ENCODE results near the gene CYTH2. TPM values are rescaled to one million over a fixed set of nuclear protein-coding genes. Genes with fewer than 3 reads are reported as not detected.
A peak's percentile ranks its signal among the peaks of the same experiment; 100 is the strongest.
"Not testable (repeated sequence)": the region's sequence is repeated elsewhere in the genome, so short reads cannot be mapped to it uniquely, and the experiment has no call there.

The CYTH2 gene
- total and polyA plus RNA-seq, 9 of the 15 experiments (the other 6 are each of a cell fraction or from before 2014, with no cell fraction given) = 1.8 to 45.2 (median 23.8) TPM

GRCh38 chr19:48486706-48487105, 17.5 kb downstream of the CYTH2 start:
- H2AFZ ChIP-seq (ENCODE audit: low read depth, low read length); in situ Hi-C loops (cut with MboI); H3K9me1 ChIP-seq (ENCODE audit: control insufficient read depth, insufficient read depth, low read length); intact Hi-C loops (cut with micrococcal nuclease); ATAC-seq; H4K20me1 ChIP-seq (replicated peaks; ENCODE audit: control insufficient read depth, insufficient read depth, low read length); BruUV-seq (replicated peaks); H3K9me3 ChIP-seq (replicated peaks; ENCODE audit: control insufficient read depth, insufficient read depth, low read depth, low read length); H3K9ac ChIP-seq (ENCODE audit: insufficient read depth in 1 of 2, low read depth in 2 of 2, low read length in 2 of 2); H3K36me3 ChIP-seq (ENCODE audit: control insufficient read depth, insufficient read depth, low read length); H3K27ac ChIP-seq (ENCODE audit: extremely low read depth, low read depth, low read length); CTCF ChIA-PET (ENCODE audit: low intra/inter-chr PET ratio); DNase-seq (ENCODE audit: extremely low read depth in 1 of 4, low spot score in 3 of 4); FAIRE-seq; H3K4me2 ChIP-seq (ENCODE audit: insufficient read depth, low read length); H3K4me3 ChIP-seq; H3K27me3 ChIP-seq (ENCODE audit: control insufficient read depth in 2 of 2, insufficient read depth in 2 of 2, low read length in 2 of 2); H3K79me2 ChIP-seq (ENCODE audit: control insufficient read depth, insufficient read depth, low read length): not testable (repeated sequence)
- POLR2A ChIA-PET = interaction anchor here (0.7 kb wide), 1 partner anchor 146 kb away, joined by 3 read pairs; no protein-coding TSS in a partner anchor
- 79% methylated on average over 6 of the region's 10 CpGs for WGBS (ENCODE audit: insufficient coverage, low coverage, missing lambda C conversion rate)
- 0 out of 2 replicates have a peak, but pooled peaks have one; percentile 1 for TF ChIP-seq ZNF121 (CRISPR knock-in tag; conservative IDR thresholded peaks at IDR 0.05)
- H3K4me1 ChIP-seq (replicated peaks in 1 of 2; ENCODE audit: control insufficient read depth in 2 of 2, insufficient read depth in 2 of 2, low read length in 2 of 2) = peaks cover 17 to 27% of the 10 kb centered on the region in 2 experiments

- TF ChIP-seq POLR2AphosphoS5 (IDR thresholded peaks at IDR 0.05; ENCODE audit: control insufficient read depth, insufficient read depth, low read depth, low read length) = 0 out of 2 replicates have a peak, but pooled peaks have one; percentile 13
- no peak for TF ChIP-seq DIDO1 (tag; IDR thresholded peaks at IDR 0.05; ENCODE audit: low read depth)
- TF ChIP-seq, protein P1, sequence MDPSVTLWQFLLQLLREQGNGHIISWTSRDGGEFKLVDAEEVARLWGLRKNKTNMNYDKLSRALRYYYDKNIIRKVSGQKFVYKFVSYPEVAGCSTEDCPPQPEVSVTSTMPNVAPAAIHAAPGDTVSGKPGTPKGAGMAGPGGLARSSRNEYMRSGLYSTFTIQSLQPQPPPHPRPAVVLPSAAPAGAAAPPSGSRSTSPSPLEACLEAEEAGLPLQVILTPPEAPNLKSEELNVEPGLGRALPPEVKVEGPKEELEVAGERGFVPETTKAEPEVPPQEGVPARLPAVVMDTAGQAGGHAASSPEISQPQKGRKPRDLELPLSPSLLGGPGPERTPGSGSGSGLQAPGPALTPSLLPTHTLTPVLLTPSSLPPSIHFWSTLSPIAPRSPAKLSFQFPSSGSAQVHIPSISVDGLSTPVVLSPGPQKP (CRISPR knock-in tag; IDR thresholded peaks at IDR 0.05) = no peak
- WGBS (ENCODE audit: insufficient coverage, low coverage, missing lambda C conversion rate) = 57% methylated on average over 6 of the region's 6 CpGs
- in situ Hi-C loops (cut with MboI) = no loop called here
- CTCF ChIA-PET (ENCODE audit: low intra/inter-chr PET ratio) = no interaction called here
- no peak overlapping the region for H3K4me2 ChIP-seq (ENCODE audit: insufficient read depth, low read length)
- H3K4me1 ChIP-seq (replicated peaks in 1 of 2; ENCODE audit: control insufficient read depth in 2 of 2, insufficient read depth in 2 of 2, low read length in 2 of 2) = peaks cover 25 to 35% of the 10 kb centered on the region in 2 experiments
- POLR2A ChIA-PET = interaction anchor here (0.5 to 1.2 kb wide), 7 partner anchors 9 to 146 kb away, joined by 3 to 9 read pairs (median 3); no protein-coding TSS in a partner anchor
- FAIRE-seq = no peak
- DNase-seq (ENCODE audit: extremely low read depth in 1 of 4, low spot score in 3 of 4) = no peak
- no peaks in the 10 kb centered on the region for H3K9me3 ChIP-seq (replicated peaks; ENCODE audit: control insufficient read depth, insufficient read depth, low read depth, low read length)
- no peak overlapping the region for H2AFZ ChIP-seq (ENCODE audit: low read depth, low read length)
- ATAC-seq = no peak
- H3K27ac ChIP-seq (ENCODE audit: extremely low read depth, low read depth, low read length) = no peak overlapping the region
- no peak overlapping the region for H3K4me3 ChIP-seq
- H3K9me1 ChIP-seq (ENCODE audit: control insufficient read depth, insufficient read depth, low read length) = no peaks in the 10 kb centered on the region
- H4K20me1 ChIP-seq (replicated peaks; ENCODE audit: control insufficient read depth, insufficient read depth, low read length) = 0 out of 2 replicates have a peak, but pooled peaks cover 3% of the 10 kb centered on the region
- BruUV-seq (replicated peaks) = no TSS peak
- H3K79me2 ChIP-seq (ENCODE audit: control insufficient read depth, insufficient read depth, low read length) = no peaks in the 10 kb centered on the region
- peaks cover 2% of the 10 kb centered on the region; the same call in 1 of the 3 replicates for H3K36me3 ChIP-seq (ENCODE audit: control insufficient read depth, insufficient read depth, low read length)
- H3K9ac ChIP-seq (ENCODE audit: insufficient read depth in 1 of 2, low read depth in 2 of 2, low read length in 2 of 2) = peak overlapping the region in 1 of 2 experiments; percentile 43; a peak in 2 of 4 replicates
- H3K27me3 ChIP-seq (ENCODE audit: control insufficient read depth in 2 of 2, insufficient read depth in 2 of 2, low read length in 2 of 2) = no peaks in the 10 kb centered on the region
- intact Hi-C loops (cut with micrococcal nuclease) = no loop called here
Measured at GRCh38 chr19:48487544-48487943, 18.4 kb downstream of the CYTH2 start.

Data from K562 (cell line).